CD4-positive, alpha-beta memory T cell (primary cell): ENCODE measurements around the gene TMEM116. TPM values are rescaled to one million over a fixed set of nuclear protein-coding genes. Genes with fewer than 3 reads are reported as not detected.
"Not testable (repeated sequence)": the region's sequence is repeated elsewhere in the genome, so short reads cannot be mapped to it uniquely, and the experiment has no call there.

Experiments used
- CTCF ChIA-PET: fragments of 350-600 bp; sonication (Branson Sonifier 250); formaldehyde crosslinking; loops from one replicate; lab custom pipeline; 2021; ENCODE audit warnings: inconsistent platforms; ENCODE audit not compliant: partially characterized antibody; lab: Charles Lee
- POLR2A ChIA-PET: fragments of 350-600 bp; sonication (Branson Sonifier 250); formaldehyde crosslinking; loops from one replicate; lab custom pipeline; 2021; ENCODE audit not compliant: partially characterized antibody; lab: Charles Lee
- DNase-seq, 5 donors: peaks; one replicate each; pipeline versions ENCODE4 v3.0.0 to v3.0.0-alpha.2; 2020 to 2022; ENCODE audit warnings: mixed read lengths in 1 of 5
- H3K27ac ChIP-seq: one replicate; pipeline ENCODE4 v1.7.0; 2013; ENCODE audit warnings: low read depth, low read length
- H3K27me3 ChIP-seq: 2 replicates; pipeline ENCODE4 v1.7.0; 2013; ENCODE audit warnings: mild to moderate bottlenecking, low read length, moderate library complexity; ENCODE audit not compliant: insufficient read depth
- H3K36me3 ChIP-seq: 2 replicates; pipeline ENCODE4 v1.7.0; 2013; ENCODE audit warnings: mild to moderate bottlenecking, low read length, moderate library complexity; ENCODE audit not compliant: insufficient read depth
- H3K4me1 ChIP-seq: 2 replicates; pipeline ENCODE4 v1.7.0; 2013; ENCODE audit warnings: mild to moderate bottlenecking, low read length, moderate library complexity; ENCODE audit not compliant: insufficient read depth
- H3K4me3 ChIP-seq, 2 donors: one replicate each; pipeline ENCODE4 v1.7.0; 2013; ENCODE audit warnings: low read length in 2 of 2, mild to moderate bottlenecking in 1 of 2
- H3K9me3 ChIP-seq, 2 donors: one replicate each; pipeline ENCODE4 v1.7.0; 2013; ENCODE audit warnings: low read length in 2 of 2, control low read depth in 1 of 2; ENCODE audit not compliant: control insufficient read depth in 1 of 2
- H3K27ac Mint-ChIP-seq, 7 donors: one replicate each; pipeline ENCODE4 v1.8.0; 2020 to 2021; ENCODE audit warnings: mixed read lengths in 7 of 7, mild to moderate bottlenecking in 6 of 7, inconsistent platforms in 3 of 7, moderate library complexity in 3 of 7
- H3K27me3 Mint-ChIP-seq, 2 donors: one replicate each; pipeline ENCODE4 v1.8.0; 2020 to 2021; ENCODE audit warnings: mixed read lengths in 2 of 2
- H3K36me3 Mint-ChIP-seq, 2 donors: one replicate each; pipeline ENCODE4 v1.8.0; 2020 to 2021; ENCODE audit warnings: mixed read lengths in 2 of 2, inconsistent platforms in 1 of 2, mild to moderate bottlenecking in 1 of 2
- H3K4me1 Mint-ChIP-seq, 4 donors: one replicate each; pipeline ENCODE4 v1.8.0; 2020 to 2021; ENCODE audit warnings: mixed read lengths in 4 of 4, mild to moderate bottlenecking in 1 of 4
- H3K4me3 Mint-ChIP-seq, 8 donors: one replicate each; pipeline ENCODE4 v1.8.0; 2020 to 2021; ENCODE audit warnings: mixed read lengths in 8 of 8, mild to moderate bottlenecking in 7 of 8, moderate library complexity in 6 of 8, inconsistent platforms in 3 of 8
- H3K9me3 Mint-ChIP-seq, 8 donors: one replicate each; pipeline ENCODE4 v1.8.0; 2020 to 2021; ENCODE audit warnings: mixed read lengths in 8 of 8, mild to moderate bottlenecking in 5 of 8, inconsistent platforms in 3 of 8, moderate library complexity in 1 of 8
- intact Hi-C: fragments of 100-400 bp; cut with micrococcal nuclease; formaldehyde crosslinking; loops from one replicate; pipeline ENCODE4 v1.15.1; 2023
- polyA plus RNA-seq, 2 donors: library from polyadenylated mRNA; unstranded; fragments of 300-500 nt; fragmentation: Illumina TruSeq; gene quantifications; one replicate each; pipeline ENCODE4 v1.2.3, GENCODE V29; 2021
- total RNA-seq, 2 experiments: library from RNA; stranded (reverse); gene quantifications; one replicate each; pipeline ENCODE4 v1.2.3, GENCODE V29; 2021

Gene TMEM116
- total and polyA plus RNA-seq, 4 experiments from 2014 or later: 32.3 to 50.6 (median 42.2) TPM

GRCh38 chr12:112001576-112001975 is 11.4 kb downstream of the TMEM116 start:
- H3K27ac ChIP-seq: peak overlapping the region; percentile 46
- peak overlapping the region; percentile 51 to 53 for H3K4me3 ChIP-seq
- peak overlapping the region; percentile 91 to 96 (median 92) for H3K4me3 Mint-ChIP-seq

DNA sequence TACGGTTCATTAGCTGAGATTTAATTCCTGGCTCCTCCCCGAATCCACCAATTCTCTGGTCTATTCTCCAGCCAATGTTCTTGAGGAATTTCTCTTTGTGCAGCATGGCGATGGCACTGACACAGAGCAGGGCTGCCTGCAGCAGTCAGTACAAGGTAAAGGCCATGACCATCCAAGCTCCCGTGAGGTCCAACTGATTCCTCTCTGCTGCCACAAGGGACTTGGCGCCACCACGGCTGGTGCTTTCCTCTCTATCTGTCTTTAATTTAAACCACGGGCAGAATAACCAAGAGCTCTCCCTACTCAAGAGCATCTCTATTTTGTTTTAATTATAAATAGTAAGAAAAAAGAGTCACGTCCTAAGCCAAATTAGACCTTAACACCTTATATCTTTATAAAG is 12.1 kb downstream of the TMEM116 start:
- Mint-ChIP-seq H3K27ac (peak overlapping the region; percentile 80 to 98 (median 93)), H3K4me1 (peaks cover 45 to 85% (median 64%) of the 10 kb centered on the region in 4 donors), H3K9me3 (no peaks in the 10 kb centered on the region), H3K36me3 (peaks cover 9 to 11% of the 10 kb centered on the region in 2 donors), H3K27me3 (no peaks in the 10 kb centered on the region), H3K4me3 (peak overlapping the region; percentile 91 to 96 (median 92))
- Histone ChIP-seq H3K4me1 (peaks cover 95% of the 10 kb centered on the region), H3K9me3 (no peaks in the 10 kb centered on the region), H3K27me3 (no peaks in the 10 kb centered on the region), H3K27ac (peak overlapping the region; percentile 46), H3K36me3 (no peaks in the 10 kb centered on the region), H3K4me3 (peak overlapping the region; percentile 51 to 53)
- ChIA-PET CTCF (interaction anchor here (1.4 to 4.8 kb wide), 5 partner anchors 8 to 56 kb away, joined by 5 to 44 read pairs (median 17); partner anchors contain the start of genes ERP29 and TMEM116), POLR2A (interaction anchor here (0.7 to 5.5 kb wide), 8 partner anchors 8 to 129 kb away, joined by 3 to 189 read pairs (median 3); partner anchors contain the start of genes ERP29, TMEM116 and TRAFD1)
- no peak for DNase-seq
- intact Hi-C loops: loop anchor here (1.0 kb wide), 1 partner anchor 8 kb away; no protein-coding TSS in a partner anchor

More at GRCh38 chr12:112001576-112001975, 11.4 kb downstream of the TMEM116 start:
- ChIA-PET CTCF (interaction anchor here (0.7 to 4.8 kb wide), 7 partner anchors 8 to 176 kb away, joined by 3 to 44 read pairs (median 9); partner anchors contain the start of genes ERP29 and TMEM116), POLR2A (interaction anchor here (0.7 to 5.5 kb wide), 9 partner anchors 9 to 129 kb away, joined by 3 to 189 read pairs (median 3); partner anchors contain the start of genes ERP29, TMEM116 and TRAFD1)
- H3K27ac Mint-ChIP-seq: peak overlapping the region; percentile 80 to 98 (median 93)
- no peak for DNase-seq
- intact Hi-C loops: loop anchor here (1.0 kb wide), 1 partner anchor 8 kb away; no protein-coding TSS in a partner anchor
- no peaks in the 10 kb centered on the region for H3K36me3 ChIP-seq
- peaks cover 95% of the 10 kb centered on the region for H3K4me1 ChIP-seq
- no peaks in the 10 kb centered on the region for H3K27me3 Mint-ChIP-seq
- peaks cover 45 to 85% (median 64%) of the 10 kb centered on the region in 4 donors for H3K4me1 Mint-ChIP-seq
- no peaks in the 10 kb centered on the region for H3K9me3 ChIP-seq
- peaks cover 6 to 11% of the 10 kb centered on the region in 2 donors for H3K36me3 Mint-ChIP-seq
- no peaks in the 10 kb centered on the region for H3K27me3 ChIP-seq
- no peaks in the 10 kb centered on the region for H3K9me3 Mint-ChIP-seq

DNA sequence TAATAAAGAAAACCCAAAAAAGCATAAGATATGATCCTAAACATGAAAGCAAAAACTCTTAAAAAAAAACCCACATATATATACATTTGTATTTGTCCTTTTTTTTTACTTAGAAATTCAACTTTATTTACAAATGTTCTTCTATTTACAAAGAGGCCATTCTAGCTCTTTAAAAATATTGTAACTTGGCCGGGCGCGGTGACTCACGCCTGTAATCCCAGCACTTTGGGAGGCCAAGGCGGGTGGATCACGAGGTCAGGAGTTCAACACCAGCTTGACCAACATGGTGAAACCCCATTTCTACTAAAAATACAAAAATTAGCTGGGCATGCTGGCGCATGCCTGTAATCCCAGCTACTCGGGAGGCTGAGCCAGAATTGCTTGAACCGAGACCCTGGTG is 13.8 kb downstream of the TMEM116 start:
- H3K27me3 ChIP-seq, intact Hi-C loops, H3K27me3 Mint-ChIP-seq, DNase-seq, H3K9me3 Mint-ChIP-seq, H3K4me3 ChIP-seq, H3K9me3 ChIP-seq, H3K36me3 ChIP-seq: not testable (repeated sequence)
- Histone ChIP-seq H3K27ac (peak overlapping the region; percentile 36), H3K4me1 (peaks cover 91% of the 10 kb centered on the region)
- CTCF ChIA-PET: interaction anchor here (3.5 kb wide), 1 partner anchor 14 kb away, joined by 26 read pairs; the partner anchor contains the start of genes ERP29 and TMEM116
- POLR2A ChIA-PET: interaction anchor here (9.3 kb wide), 1 partner anchor 14 kb away, joined by 344 read pairs; the partner anchor contains the start of genes ERP29 and TMEM116
- Mint-ChIP-seq H3K4me1 (peaks cover 45 to 89% (median 65%) of the 10 kb centered on the region in 4 donors), H3K36me3 (peaks cover 11 to 18% of the 10 kb centered on the region in 2 donors), H3K27ac (peak overlapping the region in 6 of 7 donors; percentile 59 to 94 (median 85)), H3K4me3 (peak overlapping the region; percentile 63 to 96 (median 73))

- Mint-ChIP-seq H3K36me3 (peaks cover 11 to 21% of the 10 kb centered on the region in 2 donors), H3K4me1 (peaks cover 50 to 93% (median 68%) of the 10 kb centered on the region in 4 donors), H3K4me3 (peak overlapping the region; percentile 63 to 95 (median 73)), H3K27me3 (no peaks in the 10 kb centered on the region), H3K9me3 (no peaks in the 10 kb centered on the region), H3K27ac (peak overlapping the region; percentile 59 to 94 (median 84))
- H3K4me1 ChIP-seq: peaks cover 90% of the 10 kb centered on the region
- ChIA-PET POLR2A (interaction anchor here (1.2 to 9.3 kb wide), 3 partner anchors 15 to 47 kb away, joined by 3 to 344 read pairs (median 4); partner anchors contain the start of genes ERP29 and TMEM116), CTCF (interaction anchor here (1.9 to 3.5 kb wide), 2 partner anchors 12 to 15 kb away, joined by 7 to 26 read pairs; partner anchors contain the start of genes ERP29 and TMEM116)
- DNase-seq: no peak
- no peaks in the 10 kb centered on the region for H3K27me3 ChIP-seq
- H3K27ac ChIP-seq: peak overlapping the region; percentile 36
- no peaks in the 10 kb centered on the region for H3K9me3 ChIP-seq
- H3K36me3 ChIP-seq: no peaks in the 10 kb centered on the region
- intact Hi-C loops: no loop called here
- no peak overlapping the region for H3K4me3 ChIP-seq
These were observed 14.9 kb downstream of the TMEM116 start for GRCh38 chr12:111998015-111998414.

DNA sequence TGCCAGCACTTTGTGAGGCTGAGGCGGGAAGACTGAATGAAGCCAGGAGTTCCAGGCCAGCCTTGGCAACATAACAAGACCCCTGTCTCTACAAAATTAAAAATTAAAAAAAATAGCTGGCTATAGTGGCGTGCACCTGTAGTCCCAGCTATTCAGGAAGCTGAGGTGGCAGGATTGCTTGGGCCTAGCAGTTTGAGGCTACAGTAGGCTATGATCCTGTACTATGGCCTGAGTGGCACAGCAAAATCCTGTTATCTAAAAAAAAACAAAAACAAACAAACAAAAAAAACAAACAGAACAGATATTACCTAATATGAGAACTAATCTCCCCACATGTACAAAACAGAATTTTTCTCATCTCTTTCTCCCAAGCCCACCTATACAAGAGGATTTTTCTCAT is 15.7 kb downstream of the TMEM116 start:
- DNase-seq: no peak
- Histone ChIP-seq H3K4me1 (peaks cover 91% of the 10 kb centered on the region), H3K4me3 (no peak overlapping the region), H3K36me3 (no peaks in the 10 kb centered on the region), H3K27ac (peak overlapping the region; percentile 8), H3K27me3 (no peaks in the 10 kb centered on the region), H3K9me3 (no peaks in the 10 kb centered on the region)
- Mint-ChIP-seq H3K36me3 (peaks cover 11 to 21% of the 10 kb centered on the region in 2 donors), H3K27me3 (no peaks in the 10 kb centered on the region), H3K4me1 (peaks cover 51 to 93% (median 69%) of the 10 kb centered on the region in 4 donors), H3K4me3 (peak overlapping the region in 7 of 8 donors; percentile 7 to 70 (median 60)), H3K27ac (peak overlapping the region; percentile 80 to 94 (median 89)), H3K9me3 (no peaks in the 10 kb centered on the region)
- POLR2A ChIA-PET: interaction anchor here (1.2 to 9.3 kb wide), 3 partner anchors 16 to 46 kb away, joined by 3 to 344 read pairs (median 4); partner anchors contain the start of genes ERP29 and TMEM116
- CTCF ChIA-PET: interaction anchor here (1.9 to 3.5 kb wide), 2 partner anchors 13 to 16 kb away, joined by 7 to 26 read pairs; partner anchors contain the start of genes ERP29 and TMEM116
- intact Hi-C loops: no loop called here

GRCh38 chr12:111995782-111996480 is 17.0 kb downstream of the TMEM116 start:
- intact Hi-C loops: no loop called here
- Mint-ChIP-seq H3K4me1 (peaks cover 53 to 91% (median 72%) of the 10 kb centered on the region in 4 donors), H3K27me3 (no peaks in the 10 kb centered on the region), H3K36me3 (peaks cover 13 to 20% of the 10 kb centered on the region in 2 donors), H3K4me3 (peak overlapping the region; percentile 6 to 96 (median 79)), H3K27ac (peak overlapping the region; percentile 22 to 88 (median 80)), H3K9me3 (no peaks in the 10 kb centered on the region)
- no peak for DNase-seq
- no peaks in the 10 kb centered on the region for H3K36me3 ChIP-seq
- H3K27me3 ChIP-seq: no peaks in the 10 kb centered on the region
- no peak overlapping the region for H3K4me3 ChIP-seq
- POLR2A ChIA-PET: interaction anchor here (1.1 to 9.3 kb wide), 5 partner anchors 10 to 130 kb away, joined by 4 to 344 read pairs (median 9); partner anchors contain the start of genes ERP29, TMEM116 and TRAFD1
- peaks cover 90% of the 10 kb centered on the region for H3K4me1 ChIP-seq
- CTCF ChIA-PET: interaction anchor here (1.3 to 4.0 kb wide), 3 partner anchors 17 to 135 kb away, joined by 3 to 49 read pairs (median 4); partner anchors contain the start of genes ERP29 and TMEM116
- H3K9me3 ChIP-seq: no peaks in the 10 kb centered on the region
- H3K27ac ChIP-seq: peak overlapping the region; percentile 52
